H1 (cell line): ENCODE data around the gene ZNF576. TPM values are rescaled to one million over a fixed set of nuclear protein-coding genes. Genes with fewer than 3 reads are reported as not detected.

Experiments used
- CTCF ChIA-PET: fragments of 300-600 bp; sonication (Branson Sonifier 250); formaldehyde crosslinking; loops from one replicate; lab custom pipeline; 2021; ENCODE audit not compliant: partially characterized antibody; lab: Charles Lee
- POLR2A ChIA-PET: fragments of 300-600 bp; sonication (Branson Sonifier 250); formaldehyde crosslinking; loops from one replicate; lab custom pipeline; 2021; ENCODE audit warnings: inconsistent platforms; ENCODE audit not compliant: partially characterized antibody; lab: Charles Lee
- DNase-seq, 2 experiments: peaks; one replicate each; pipeline versions ENCODE4 v3.0.0 to v3.0.0-alpha.2; 2010 to 2022; ENCODE audit warnings: low spot score in 2 of 2, low read depth in 1 of 2, mixed read lengths in 1 of 2
- FAIRE-seq: peaks from 2 replicates; lab custom pipeline; 2011; peaks lifted over from hg19 to GRCh38; lab: Jason Lieb, UNC
- H2AFZ ChIP-seq: 2 replicates; pipeline ENCODE4 v1.8.1; 2012; ENCODE audit warnings: low read length, inconsistent platforms
- H2AK5ac ChIP-seq: 2 replicates; pipeline ENCODE4 v1.6.1; 2013; ENCODE audit warnings: low read depth, low read length
- H2BK120ac ChIP-seq: replicated peaks from 2 replicates; pipeline ENCODE3; 2013; ENCODE audit warnings: low read depth, low read length, inconsistent platforms
- H2BK12ac ChIP-seq: 2 replicates; pipeline ENCODE4 v1.6.1; 2013; ENCODE audit warnings: low read depth, low read length
- H2BK15ac ChIP-seq: 2 replicates; pipeline ENCODE4 v1.6.1; 2013; ENCODE audit warnings: low read length
- H2BK20ac ChIP-seq: 2 replicates; pipeline ENCODE4 v1.6.1; 2013; ENCODE audit warnings: low read length
- H2BK5ac ChIP-seq: 2 replicates; pipeline ENCODE4 v1.6.1; 2013; ENCODE audit warnings: low read depth, low read length
- H3K14ac ChIP-seq: 2 replicates; pipeline ENCODE4 v1.6.1; 2013; ENCODE audit warnings: inconsistent platforms; ENCODE audit not compliant: insufficient read length
- H3K18ac ChIP-seq: 2 replicates; pipeline ENCODE4 v1.6.1; 2013; ENCODE audit warnings: low read length; ENCODE audit errors: extremely low read depth
- H3K23ac ChIP-seq: 2 replicates; pipeline ENCODE4 v1.6.1; 2013; ENCODE audit warnings: inconsistent platforms; ENCODE audit not compliant: insufficient read length
- H3K23me2 ChIP-seq: 2 replicates; pipeline ENCODE4 v1.6.1; 2013; ENCODE audit warnings: low read depth, low read length
- H3K27ac ChIP-seq: 2 replicates; pipeline ENCODE4 v1.6.1; 2011; ENCODE audit warnings: low read depth, low read length, inconsistent platforms
- H3K27me3 ChIP-seq, 4 experiments: replicated peaks in 1 of 4; 1 replicate in 1 of 4; 2 replicates in 3 of 4; pipeline versions ENCODE4 v1.6.1 to v1.8.1; 2011 to 2013; ENCODE audit warnings: low read length in 3 of 4, mild to moderate bottlenecking in 3 of 4, inconsistent platforms in 2 of 4, mixed read lengths in 2 of 4, moderate library complexity in 1 of 4; ENCODE audit not compliant: control insufficient read depth in 3 of 4, insufficient read depth in 3 of 4; ENCODE audit errors: extremely low read depth in 1 of 4
- H3K36me3 ChIP-seq, 4 experiments: 2 replicates each; pipeline versions ENCODE4 v1.6.1 to v1.8.1; 2011 to 2013; ENCODE audit warnings: mild to moderate bottlenecking in 4 of 4, low read length in 3 of 4, moderate library complexity in 2 of 4, control low read depth in 1 of 4, inconsistent platforms in 1 of 4; ENCODE audit not compliant: insufficient read depth in 4 of 4, control insufficient read depth in 2 of 4
- H3K4ac ChIP-seq: replicated peaks from 2 replicates; pipeline ENCODE3; 2013; ENCODE audit warnings: low read length, low read depth, mixed read lengths, inconsistent platforms; ENCODE audit not compliant: insufficient read length
- H3K4me1 ChIP-seq, 4 experiments: replicated peaks in 1 of 4; 1 replicate in 1 of 4; 2 replicates in 3 of 4; pipeline versions ENCODE4 v1.6.1 to v1.8.1; 2011 to 2013; ENCODE audit warnings: low read length in 3 of 4, inconsistent platforms in 2 of 4, mixed read lengths in 1 of 4; ENCODE audit not compliant: insufficient read depth in 4 of 4, control insufficient read depth in 3 of 4
- H3K4me2 ChIP-seq, 2 experiments: 2 replicates each; pipeline versions ENCODE4 v1.6.1 to v1.8.1; 2011 to 2013; ENCODE audit warnings: low read depth in 2 of 2, low read length in 2 of 2, control low read depth in 1 of 2, inconsistent platforms in 1 of 2, mild to moderate bottlenecking in 1 of 2; ENCODE audit not compliant: insufficient read depth in 1 of 2
- H3K4me3 ChIP-seq, 4 experiments: fragments of 200-600, 300-600 bp in 1 of 4; sonication (generic), shearing (Covaris generic), sonication (Bioruptor Twin) in 1 of 4; 2 replicates each; pipeline versions ENCODE4 v1.5.1 to v1.8.1; 2011 to 2016; ENCODE audit warnings: low read length in 4 of 4, low read depth in 3 of 4, control low read depth in 2 of 4, inconsistent platforms in 2 of 4, mild to moderate bottlenecking in 2 of 4, mixed read lengths in 1 of 4, moderate library complexity in 1 of 4; ENCODE audit not compliant: insufficient read depth in 2 of 4; ENCODE audit errors: extremely low read depth in 1 of 4
- H3K56ac ChIP-seq: replicated peaks from 2 replicates; pipeline ENCODE3; 2013; ENCODE audit warnings: low read depth, mild to moderate bottlenecking, mixed read lengths, low read length, inconsistent platforms; ENCODE audit not compliant: insufficient read length
- H3K79me1 ChIP-seq: 2 replicates; pipeline ENCODE4 v1.6.1; 2013; ENCODE audit warnings: low read depth, low read length, control low read depth
- H3K79me2 ChIP-seq, 2 experiments: 2 replicates each; pipeline versions ENCODE4 v1.6.1 to v1.8.1; 2012 to 2013; ENCODE audit warnings: low read length in 2 of 2, mild to moderate bottlenecking in 2 of 2, inconsistent platforms in 1 of 2; ENCODE audit not compliant: insufficient read depth in 2 of 2, control insufficient read depth in 1 of 2
- H3K9ac ChIP-seq, 4 experiments: replicated peaks in 1 of 4; 1 replicate in 1 of 4; 2 replicates in 3 of 4; pipeline versions ENCODE4 v1.6.1 to v1.8.1; 2011 to 2013; ENCODE audit warnings: low read depth in 3 of 4, low read length in 3 of 4, control low read depth in 2 of 4, mild to moderate bottlenecking in 2 of 4, moderate library complexity in 2 of 4, inconsistent platforms in 1 of 4; ENCODE audit errors: extremely low read depth in 1 of 4
- H3K9me3 ChIP-seq, 2 experiments: 2 replicates each; pipeline versions ENCODE4 v1.6.1 to v1.8.1; 2012 to 2013; ENCODE audit warnings: mild to moderate bottlenecking in 2 of 2, moderate library complexity in 2 of 2, control low read depth in 1 of 2, inconsistent platforms in 1 of 2, low read depth in 1 of 2, low read length in 1 of 2, mixed read lengths in 1 of 2; ENCODE audit not compliant: insufficient read depth in 2 of 2
- H4K20me1 ChIP-seq, 2 experiments: replicated peaks in 1 of 2; 2 replicates each; pipeline versions ENCODE3 to v1.8.1; 2011 to 2013; ENCODE audit warnings: inconsistent platforms in 2 of 2, low read length in 2 of 2, mild to moderate bottlenecking in 1 of 2; ENCODE audit not compliant: insufficient read depth in 2 of 2, control insufficient read depth in 1 of 2
- H4K5ac ChIP-seq: 2 replicates; pipeline ENCODE4 v1.6.1; 2013; ENCODE audit warnings: low read length, low read depth, mixed read lengths, inconsistent platforms; ENCODE audit not compliant: insufficient read length
- H4K8ac ChIP-seq: 2 replicates; pipeline ENCODE4 v1.8.0; 2013; ENCODE audit warnings: mild to moderate bottlenecking, moderate library complexity, low read length, inconsistent platforms; ENCODE audit not compliant: insufficient read depth; ENCODE audit errors: extremely low read depth
- H4K91ac ChIP-seq: replicated peaks from 2 replicates; pipeline ENCODE3; 2013; ENCODE audit warnings: low read length, mixed read lengths, inconsistent platforms; ENCODE audit not compliant: insufficient read length
- CTBP2 ChIP-seq: IDR thresholded peaks from 2 replicates; pipeline ENCODE4 v1.7.0; 2011; ENCODE audit warnings: borderline replicate concordance, mild to moderate bottlenecking, moderate library complexity, mixed read lengths, low read length; ENCODE audit not compliant: insufficient read depth, insufficient read length
- MAFK ChIP-seq: IDR thresholded peaks from 2 replicates; pipeline ENCODE4 v1.6.1; 2012; ENCODE audit warnings: low read depth, mild to moderate bottlenecking, improper control_type of control experiment, low read length
- WGBS, 2 experiments: shearing (Covaris generic) in 1 of 2; methylation state at CpG; one replicate each; pipeline versions ENCODE4 v1.1.6 to v1.1.7; 2013 to 2015; ENCODE audit warnings: low lambda C conversion rate in 2 of 2, mixed read lengths in 2 of 2, inconsistent platforms in 1 of 2, low coverage in 1 of 2, missing lambda C conversion rate in 1 of 2; ENCODE audit not compliant: insufficient replicate concordance in 2 of 2, insufficient coverage in 1 of 2, insufficient read length in 1 of 2; ENCODE audit errors: extremely low coverage in 1 of 2, missing lambda C conversion rate in 1 of 2; 5-methylcytosine and 5-hydroxymethylcytosine counted together
- polyA plus RNA-seq, 7 experiments: library from polyadenylated mRNA; depleted of rRNA in 3 of 7; stranded (reverse) in 5 of 7; unstranded in 2 of 7; fragments of >200 nt in 5 of 7; fragments of 200-250 nt in 2 of 7; gene quantifications; 1 replicate in 5 of 7; 2 replicates in 1 of 7; 4 replicates in 1 of 7; pipeline versions ENCODE4 v1.2.1 to v1.2.3, GENCODE V29; 2011 to 2013; ENCODE audit warnings: missing spikeins in 2 of 7, mixed read lengths in 2 of 7
- total RNA-seq: library from RNA; stranded (reverse); fragmentation: NEBNext Ultra II Directional; extraction: Animal tissue kit (Norgen Biotek cat#: 25700); gene quantifications from 2 replicates; pipeline ENCODE4 v1.2.1, GENCODE V29; 2021

Gene ZNF576
- total and polyA plus RNA-seq, 2 of the 8 experiments (the other 6 are each of a cell fraction or from before 2014, with no cell fraction given), result 13.6 to 32.4 TPM

DNA sequence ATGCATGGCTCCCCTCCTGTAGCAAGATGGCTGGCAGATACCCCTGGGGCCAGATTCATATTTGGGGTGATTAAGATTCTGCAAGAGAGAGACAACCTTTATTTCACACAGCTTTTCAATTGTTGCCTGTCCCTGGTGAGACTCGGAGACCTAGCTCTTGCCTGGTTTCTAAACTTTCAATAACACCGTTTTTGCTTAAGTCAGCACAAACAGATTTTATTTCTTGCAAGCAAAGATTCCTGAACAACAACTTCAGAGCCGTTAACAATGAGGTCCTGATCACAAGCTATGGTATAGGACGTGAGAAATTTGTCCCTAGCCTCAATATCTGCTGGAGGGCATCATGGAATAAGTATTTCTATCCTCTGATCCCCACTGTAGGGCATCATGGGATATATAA, 46.1 kb downstream of the ZNF576 start:
- peaks cover 2% of the 10 kb centered on the region; the same call in 1 of the 2 replicates for H3K79me1 ChIP-seq
- H3K9me3 ChIP-seq, result no peaks in the 10 kb centered on the region
- peaks cover 0 to 12% (median 5%) of the 10 kb centered on the region in 4 experiments; a peak in 3 of 7 replicates for H3K4me1 ChIP-seq
- no peak overlapping the region for H4K8ac ChIP-seq
- H2AFZ ChIP-seq, result no peak overlapping the region
- no peak overlapping the region for H2AK5ac ChIP-seq
- H3K9ac ChIP-seq, result no peak overlapping the region
- peaks cover 11% of the 10 kb centered on the region for H3K23me2 ChIP-seq
- H3K36me3 ChIP-seq, result no peaks in the 10 kb centered on the region
- H3K56ac ChIP-seq, result no peak overlapping the region
- no peaks in the 10 kb centered on the region for H3K79me2 ChIP-seq
- 81% methylated on average over 4 of the region's 4 CpGs; no CpG with 5 or more reads in 1 of the 2 experiments for WGBS, 2 experiments
- H3K18ac ChIP-seq, result no peak overlapping the region
- no peak overlapping the region for H3K27ac ChIP-seq
- no peak overlapping the region for H4K91ac ChIP-seq
- DNase-seq (no peak), FAIRE-seq (no peak)
- no peak overlapping the region for H3K23ac ChIP-seq
- no peak overlapping the region for H2BK12ac ChIP-seq
- ChIA-PET POLR2A (interaction anchor here (0.7 to 1.4 kb wide), 3 partner anchors 8 to 35 kb away, joined by 3 read pairs; no protein-coding TSS in a partner anchor), CTCF (interaction anchor here (1.0 to 2.0 kb wide), 4 partner anchors 10 to 195 kb away, joined by 3 to 17 read pairs (median 4); no protein-coding TSS in a partner anchor)
- H3K4ac ChIP-seq, result no peak overlapping the region
- no peak overlapping the region for H2BK5ac ChIP-seq
- no peak overlapping the region for H4K5ac ChIP-seq
- no peaks in the 10 kb centered on the region for H4K20me1 ChIP-seq
- TF ChIP-seq MAFK, result peak; percentile 56; the same call in 1 of the 2 replicates
- no peak for TF ChIP-seq CTBP2
- H3K14ac ChIP-seq, result no peak overlapping the region
- peaks cover 11 to 41% (median 29%) of the 10 kb centered on the region in 4 experiments for H3K27me3 ChIP-seq
- no peak overlapping the region for H2BK20ac ChIP-seq
- no peak overlapping the region for H2BK15ac ChIP-seq
- no peak overlapping the region for H3K4me2 ChIP-seq
- no peak overlapping the region for H2BK120ac ChIP-seq
- no peak overlapping the region for H3K4me3 ChIP-seq
